CD4-positive, alpha-beta T cell treated with Interleukin-4 for 1 hour (primary cell): ENCODE measurements around the gene AGRN.
"Not testable (repeated sequence)": the region's sequence is repeated elsewhere in the genome, so short reads cannot be mapped to it uniquely, and the experiment has no call there.

Experiments
- DNase-seq, 2 donors: peaks; one replicate each; pipeline ENCODE4 v3.0.0-alpha.2; 2020 to 2022

The AGRN gene

DNA sequence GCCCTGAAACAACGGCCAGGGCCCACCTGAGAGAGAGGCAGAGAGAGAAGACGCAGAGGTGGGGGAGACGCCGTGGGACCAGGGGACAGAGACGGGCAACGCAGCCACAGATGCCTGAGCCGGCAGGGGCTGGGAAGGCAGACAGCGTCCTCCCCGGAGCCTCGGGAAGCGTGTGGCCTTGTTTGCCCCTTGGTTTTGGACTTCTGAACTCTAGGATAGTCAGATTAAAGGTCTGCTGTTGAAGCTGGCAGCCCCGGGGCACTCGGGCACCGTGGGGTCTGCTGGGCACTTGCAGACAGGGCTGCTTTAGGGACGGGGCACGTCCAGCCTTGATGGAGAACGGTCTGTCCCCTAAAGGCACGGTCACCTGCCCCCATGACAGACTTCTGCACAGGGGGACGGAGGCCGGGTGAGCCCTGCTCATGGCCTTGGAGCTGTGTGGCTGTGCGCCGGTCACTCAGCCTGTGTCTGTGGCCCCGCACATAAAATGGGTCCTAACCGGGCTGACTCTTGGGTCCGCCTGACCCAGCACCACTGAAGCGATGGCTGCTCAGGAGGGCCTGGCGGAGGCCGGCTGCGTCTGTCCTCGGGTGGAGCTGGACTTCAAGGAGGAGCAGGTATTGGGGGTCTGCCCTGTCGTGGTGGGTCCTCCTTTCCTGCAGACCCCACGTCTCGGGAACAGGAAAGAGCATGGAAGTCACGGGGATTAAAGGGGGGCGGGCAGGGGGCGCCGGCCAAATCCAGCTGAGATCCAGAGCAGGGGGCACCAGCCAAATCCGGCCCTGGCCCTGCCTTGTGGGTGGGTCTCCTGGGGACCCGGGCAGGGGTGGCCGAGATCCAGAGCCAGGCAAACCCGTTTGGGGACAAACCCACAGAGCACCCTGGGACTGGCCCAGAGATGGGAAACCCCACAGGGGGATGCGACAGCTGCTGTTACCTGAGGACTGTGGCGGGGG lies 63.8 kb downstream of the AGRN start:
- no peak for DNase-seq

DNA sequence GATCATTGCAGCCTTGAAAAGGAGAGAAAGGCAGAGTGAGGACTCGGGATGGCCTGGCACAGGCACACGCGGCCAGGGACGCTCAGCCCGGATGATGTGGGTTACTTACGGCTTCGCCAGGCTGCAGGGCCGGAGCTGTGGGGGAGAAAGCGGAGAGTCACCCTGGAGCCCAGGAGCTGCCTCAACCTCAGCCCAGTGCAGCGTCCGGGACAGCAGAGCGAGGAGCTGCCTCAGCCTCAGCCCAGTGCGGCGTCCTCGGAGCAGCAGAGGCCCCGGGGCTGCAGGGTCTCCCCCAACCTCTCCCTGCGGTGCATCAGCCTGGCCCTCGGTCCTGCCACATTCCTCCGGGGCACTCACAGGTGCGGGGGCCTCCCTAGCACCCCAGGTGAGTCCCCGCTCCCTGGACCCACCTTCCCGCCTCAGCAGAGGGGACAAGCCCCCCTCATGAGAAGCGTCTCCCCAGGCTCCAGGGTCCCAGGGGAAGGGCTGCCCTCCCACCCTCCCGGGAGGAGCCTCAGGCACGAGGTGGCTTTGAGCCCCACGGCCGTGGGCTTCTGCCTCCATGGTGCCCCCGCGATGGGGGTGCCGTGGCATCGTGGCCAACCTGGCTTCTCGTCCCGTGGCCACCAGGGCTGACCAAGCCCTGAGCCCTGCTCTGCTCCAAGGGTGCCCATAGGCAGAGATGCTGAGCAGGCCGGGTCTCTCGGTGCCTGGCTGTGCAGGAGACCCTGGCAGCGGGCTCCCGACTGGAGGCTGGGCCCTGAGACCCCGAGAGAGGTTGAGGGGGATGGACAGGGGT lies 64.7 kb downstream of the AGRN start:
- no peak for DNase-seq

DNA sequence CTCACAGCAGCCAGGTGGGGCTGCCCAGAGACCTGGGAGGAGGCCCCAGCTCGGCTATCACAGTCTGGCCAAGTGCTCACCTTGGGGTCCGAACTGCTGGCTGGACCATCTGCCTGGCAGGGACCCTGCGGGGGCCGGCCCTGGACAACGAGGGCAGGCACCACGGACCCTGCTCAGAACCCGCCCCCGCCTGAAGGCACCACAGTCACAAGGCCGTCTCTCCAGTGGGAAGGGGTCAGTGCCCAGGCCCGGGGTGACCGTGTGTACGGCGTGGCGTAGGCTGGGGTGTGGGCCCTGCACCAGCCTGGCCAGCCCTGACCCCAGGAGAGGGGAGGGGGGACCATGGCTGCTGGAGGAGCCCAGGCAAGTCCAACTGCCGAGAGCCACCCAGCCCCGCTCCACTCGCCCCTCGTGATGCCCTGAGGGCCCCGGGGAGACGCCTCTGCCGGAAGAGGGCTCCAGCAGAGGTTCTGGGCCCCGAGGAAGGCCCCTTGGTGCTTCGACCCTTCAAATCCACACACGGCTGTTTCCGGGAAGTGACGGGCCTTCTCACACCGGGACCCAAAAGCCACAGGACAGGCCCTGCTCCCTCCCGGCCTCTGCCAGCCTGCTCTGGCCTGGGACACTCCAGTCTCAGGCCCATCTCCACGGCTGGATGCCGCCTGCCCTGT lies 65.4 kb downstream of the AGRN start:
- no peak for DNase-seq

DNA sequence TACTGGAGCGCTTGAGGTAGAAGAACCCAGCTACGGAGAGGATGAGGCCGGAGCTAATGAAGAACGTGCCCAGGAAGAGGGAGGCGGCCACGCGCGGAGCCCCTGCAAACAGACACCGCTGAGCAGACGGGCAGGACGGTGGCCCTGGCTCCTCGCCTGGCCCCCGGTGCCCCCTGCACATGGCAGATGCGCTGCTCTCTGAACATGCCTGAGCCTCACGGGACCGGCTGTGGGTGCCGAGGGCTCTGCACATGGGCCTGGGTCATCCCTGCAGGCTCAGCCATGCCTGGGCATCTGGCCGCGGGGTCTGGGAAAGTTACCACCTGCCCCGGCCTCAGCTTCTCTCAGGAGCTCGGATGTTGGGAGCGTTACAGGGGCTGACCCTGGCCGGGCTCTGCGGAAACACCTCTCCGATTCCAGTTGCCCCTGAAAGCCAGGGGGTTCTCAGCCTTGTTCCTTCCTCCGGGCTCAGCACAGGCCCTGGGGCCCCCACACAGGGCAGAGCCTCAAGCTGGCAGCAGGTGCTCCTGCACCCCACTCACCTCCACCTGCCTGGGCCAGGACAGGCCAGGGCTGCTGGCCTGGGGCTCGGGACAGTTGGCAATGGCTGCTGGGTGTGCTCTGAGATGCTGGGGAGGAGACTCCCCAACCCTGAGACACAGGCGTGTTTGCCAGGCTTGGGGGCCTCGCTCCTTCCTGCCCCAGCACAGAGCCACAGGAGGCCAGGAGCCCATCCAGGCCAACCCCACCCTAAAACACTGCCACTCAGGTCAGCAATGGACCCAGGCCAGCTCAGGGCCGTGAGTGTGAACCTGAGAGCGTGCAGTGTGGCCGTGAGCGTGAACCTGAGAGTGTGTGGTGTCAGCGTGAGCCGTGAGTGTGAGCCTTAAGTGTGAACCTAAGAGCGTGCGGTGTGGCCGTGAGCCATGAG lies 66.3 kb downstream of the AGRN start:
- no peak for DNase-seq

DNA sequence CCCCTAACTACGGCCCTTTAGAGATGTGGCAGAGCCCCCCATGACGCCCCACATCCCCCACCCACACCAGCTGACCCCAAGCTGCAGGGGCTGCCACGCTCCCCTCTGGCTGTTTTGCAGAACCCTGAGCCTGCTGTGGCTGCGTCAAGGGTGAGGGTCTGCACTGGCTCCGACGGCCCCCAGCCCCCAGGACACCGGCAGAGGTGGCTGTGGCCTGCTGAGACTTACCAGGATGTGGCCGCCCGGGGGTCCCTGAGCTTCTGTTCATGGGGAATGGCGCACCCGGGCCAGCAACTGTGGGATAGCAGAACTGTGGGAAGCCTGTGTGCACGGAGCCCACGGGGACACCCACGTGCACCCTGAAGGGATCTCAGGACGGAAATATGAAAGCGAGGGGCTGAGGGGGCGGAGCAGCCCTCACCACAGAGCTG lies 67.0 kb downstream of the AGRN start:
- no peak for DNase-seq

DNA sequence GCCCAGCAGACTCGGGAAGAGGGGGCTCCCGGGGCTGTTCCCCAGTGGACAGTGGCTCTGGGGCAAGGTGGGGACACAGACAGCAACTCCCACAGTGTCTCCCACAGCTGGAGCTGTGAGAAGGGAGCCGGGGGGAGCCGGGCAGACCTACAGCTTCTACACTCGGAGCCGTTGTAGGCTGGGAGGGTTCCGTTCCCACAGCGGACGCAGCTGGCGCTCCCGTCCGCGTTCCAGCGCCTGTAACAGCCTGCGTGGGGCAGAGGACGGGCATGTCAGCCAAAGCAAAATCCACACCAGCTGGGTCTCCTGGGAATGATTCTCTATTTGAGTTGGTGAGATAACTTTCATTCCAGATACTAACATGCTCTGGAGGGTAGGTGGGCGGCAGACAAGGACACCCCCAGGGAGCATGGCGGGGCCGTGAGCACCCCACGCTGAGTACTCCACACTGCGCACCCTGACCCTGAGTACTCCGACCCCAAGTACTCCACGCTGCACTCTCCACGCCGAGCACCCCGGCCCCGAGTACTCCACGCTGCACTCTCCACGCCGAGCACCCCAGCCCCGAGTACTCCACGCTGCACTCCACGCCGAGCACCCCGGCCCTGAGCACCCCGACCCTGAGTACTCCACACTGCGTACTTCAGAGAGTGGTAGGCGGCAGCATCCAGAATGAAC lies 67.6 kb downstream of the AGRN start:
- no peak for DNase-seq

DNA sequence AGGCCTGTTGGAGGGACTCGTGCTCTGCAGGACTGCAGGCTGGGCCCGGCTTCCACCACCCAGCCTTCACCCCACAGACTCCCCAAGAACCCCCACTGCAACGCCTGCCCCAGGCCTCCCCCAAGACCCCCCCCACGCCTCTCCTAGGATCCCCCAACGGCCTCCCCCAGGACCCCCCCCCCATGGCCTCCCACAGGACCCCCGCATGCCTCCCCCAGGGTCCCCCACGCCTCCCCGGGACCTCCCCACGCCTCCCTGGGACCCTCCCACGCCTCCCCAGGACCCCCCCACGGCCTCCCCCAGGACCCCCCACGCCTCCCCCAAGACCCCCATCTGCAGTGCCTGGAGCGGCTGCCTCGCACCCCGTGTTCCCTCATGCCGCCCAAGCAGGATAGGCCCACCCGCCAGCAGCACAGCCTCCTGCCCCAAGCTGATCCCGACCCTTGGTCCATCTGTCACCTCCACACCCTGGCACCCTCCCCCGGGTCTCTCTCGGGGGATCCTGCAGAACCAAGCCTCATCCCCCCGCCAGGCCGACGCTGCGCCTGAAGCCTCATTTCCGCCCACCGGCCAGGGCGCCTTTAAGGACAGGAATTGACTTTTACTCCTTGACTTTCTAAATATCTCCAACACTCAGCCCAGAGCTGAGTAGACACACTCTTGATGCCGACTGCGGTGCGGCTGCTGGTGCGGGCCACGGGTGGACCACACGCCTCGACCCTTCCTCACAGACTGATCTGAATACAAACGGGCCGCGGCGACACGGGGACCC lies 68.3 kb downstream of the AGRN start:
- DNase-seq = no peak

DNA sequence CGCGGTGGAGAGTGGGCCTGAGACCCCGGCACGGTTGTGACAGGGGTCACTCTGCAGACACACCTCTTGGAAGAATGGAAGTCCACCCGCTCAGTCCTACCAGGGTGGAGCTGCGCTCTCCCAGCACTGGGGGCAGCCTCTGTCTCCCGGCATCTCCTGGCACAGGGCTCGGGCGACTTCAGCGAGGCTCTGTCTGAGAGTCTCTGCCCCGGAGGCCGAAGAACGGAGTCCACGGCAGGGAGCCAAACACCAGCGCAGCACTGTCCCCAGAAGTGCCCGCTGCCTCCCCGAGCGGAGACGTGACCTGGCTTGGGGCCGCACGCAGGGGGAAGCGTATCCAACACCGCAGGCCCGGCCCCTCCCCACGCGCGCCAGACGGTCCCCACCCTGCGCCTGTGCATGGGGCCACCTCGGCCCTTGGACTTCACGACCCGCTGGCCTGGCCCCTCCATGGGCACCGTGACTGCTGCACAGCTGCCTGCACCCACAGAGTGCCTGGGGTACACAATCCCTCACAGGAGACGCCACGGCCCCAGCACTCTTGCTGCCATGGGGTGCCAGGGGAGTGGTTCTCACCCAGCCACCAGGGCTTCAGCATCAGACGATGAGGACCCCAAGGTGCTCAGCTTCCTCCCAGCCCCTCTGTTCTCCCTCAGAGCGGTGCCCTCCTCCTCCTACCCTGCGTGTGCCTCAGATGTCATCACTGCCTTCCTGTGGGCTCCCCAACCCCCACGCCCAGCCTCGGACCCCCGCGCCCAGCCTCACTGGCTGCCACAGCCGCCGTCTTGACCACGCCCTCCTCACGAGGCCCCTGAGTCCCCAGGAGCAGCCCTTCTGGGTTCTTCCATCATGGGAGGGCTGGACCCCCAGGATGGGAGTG lies 69.1 kb downstream of the AGRN start:
- DNase-seq = no peak

DNA sequence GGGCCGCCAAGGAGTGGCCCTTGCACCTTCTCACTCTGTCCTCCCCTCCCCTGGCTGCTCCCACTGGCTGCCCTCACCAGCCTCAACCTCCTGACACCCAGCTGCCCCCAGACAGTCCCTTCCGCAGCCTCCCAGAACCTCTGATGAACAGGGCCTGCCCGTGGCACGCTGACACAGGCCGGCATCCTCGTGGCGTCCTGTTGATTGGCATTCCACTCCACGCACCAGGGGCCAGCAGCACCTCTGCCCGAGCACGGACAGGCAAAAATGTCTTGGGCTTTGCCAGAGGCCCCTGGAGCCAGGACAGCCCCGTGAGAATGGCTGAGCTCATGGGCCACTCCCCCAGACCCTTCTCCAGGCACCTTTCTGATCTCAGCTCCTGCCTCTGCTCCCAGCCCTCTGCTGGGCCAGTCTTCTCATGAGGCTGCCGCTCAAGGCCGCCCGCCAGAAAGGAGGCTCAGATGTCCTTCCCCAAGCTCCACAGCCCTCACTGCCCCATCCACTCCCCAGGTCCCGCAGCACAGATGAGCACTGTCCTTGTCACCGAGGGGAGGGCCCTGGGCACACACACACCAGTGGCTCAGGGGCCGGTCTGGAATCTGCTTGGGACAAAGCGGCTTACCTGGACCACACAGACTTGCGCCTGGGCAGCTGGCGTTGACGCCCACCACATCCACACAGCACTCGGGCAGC lies 70.0 kb downstream of the AGRN start:
- DNase-seq = no peak

DNA sequence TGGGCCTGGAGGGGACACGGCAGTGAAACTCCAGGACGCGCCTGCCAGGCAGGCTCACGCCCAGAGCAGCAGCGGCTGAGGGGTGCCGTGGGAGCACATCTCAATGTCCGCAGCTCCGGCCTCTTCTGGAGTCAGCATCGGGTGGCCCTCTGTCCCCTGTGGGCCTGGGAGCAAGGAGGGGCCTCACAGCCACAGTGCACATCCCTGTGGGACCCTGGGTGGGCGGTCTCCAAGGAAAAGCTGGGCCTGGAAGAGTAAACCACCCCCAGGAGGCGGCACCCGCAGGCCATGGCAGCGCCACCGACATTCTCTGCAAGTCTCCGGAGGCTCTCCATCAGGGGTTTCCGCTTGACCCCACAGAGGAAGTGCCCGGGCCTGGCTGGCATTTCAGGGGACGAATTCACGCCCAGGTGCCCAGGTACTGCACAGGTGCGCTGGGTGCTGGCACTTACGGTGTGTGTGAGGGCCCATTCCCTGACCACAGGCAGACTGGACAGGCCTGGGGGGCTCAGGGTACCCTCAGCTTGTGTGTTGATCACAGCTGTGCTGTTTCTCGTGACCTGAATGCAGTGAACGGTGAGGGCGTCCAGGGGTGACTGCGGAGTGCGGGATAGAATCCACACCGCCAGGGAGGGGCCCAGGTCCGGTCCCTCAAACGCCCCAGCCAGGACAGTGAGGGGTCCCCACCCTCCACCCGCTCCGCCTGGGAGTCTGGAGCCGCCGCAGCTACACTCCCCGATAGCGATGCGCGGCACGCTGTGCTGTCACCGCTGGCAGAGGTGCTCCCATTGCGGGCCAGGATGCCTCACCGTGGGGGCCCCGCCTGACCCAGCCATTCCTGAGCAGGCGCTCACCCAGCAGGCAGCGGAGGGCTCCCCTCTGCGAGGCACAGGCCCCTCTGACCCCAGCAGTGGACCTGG lies 70.8 kb downstream of the AGRN start:
- DNase-seq = no peak

DNA sequence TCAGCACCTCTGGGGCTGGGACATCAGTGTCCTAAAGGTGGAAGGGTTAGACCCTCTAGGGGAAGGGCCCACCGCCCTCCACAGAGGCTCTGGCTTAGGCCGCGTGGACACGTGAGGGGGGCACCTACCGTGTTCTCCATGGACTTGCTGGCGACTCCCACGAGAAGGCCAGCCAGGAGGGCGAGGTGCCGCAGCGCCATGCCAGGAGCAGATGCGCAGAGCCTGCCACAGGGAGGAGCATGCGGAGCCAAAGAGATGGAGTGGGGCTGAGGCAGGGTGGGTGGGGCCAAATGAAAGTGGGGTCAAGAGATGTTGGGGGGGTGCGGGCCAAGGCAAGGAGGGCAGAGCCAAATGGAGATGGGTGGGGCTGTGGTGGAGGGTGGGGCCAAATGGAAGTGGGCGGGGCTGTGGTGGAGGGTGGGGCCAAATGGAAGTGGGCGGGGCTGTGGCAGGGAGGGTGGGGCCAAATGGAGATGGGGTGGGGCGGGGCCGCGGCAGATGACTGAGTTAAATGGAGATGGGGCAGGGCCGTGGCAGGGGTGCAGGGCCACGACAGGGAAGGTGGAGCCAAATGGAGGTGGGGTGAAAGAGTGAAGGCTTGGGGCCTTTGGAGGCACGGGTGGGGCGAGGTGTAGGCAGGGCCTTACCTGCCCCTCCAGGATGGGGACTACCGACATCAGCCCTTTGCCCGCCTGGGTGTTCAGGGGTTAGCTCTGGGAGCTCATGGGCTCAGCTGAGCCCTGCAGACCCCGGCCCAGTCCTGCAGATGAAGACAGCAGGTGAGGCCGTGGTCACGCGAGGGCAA lies 71.6 kb downstream of the AGRN start:
- DNase-seq = no peak

DNA sequence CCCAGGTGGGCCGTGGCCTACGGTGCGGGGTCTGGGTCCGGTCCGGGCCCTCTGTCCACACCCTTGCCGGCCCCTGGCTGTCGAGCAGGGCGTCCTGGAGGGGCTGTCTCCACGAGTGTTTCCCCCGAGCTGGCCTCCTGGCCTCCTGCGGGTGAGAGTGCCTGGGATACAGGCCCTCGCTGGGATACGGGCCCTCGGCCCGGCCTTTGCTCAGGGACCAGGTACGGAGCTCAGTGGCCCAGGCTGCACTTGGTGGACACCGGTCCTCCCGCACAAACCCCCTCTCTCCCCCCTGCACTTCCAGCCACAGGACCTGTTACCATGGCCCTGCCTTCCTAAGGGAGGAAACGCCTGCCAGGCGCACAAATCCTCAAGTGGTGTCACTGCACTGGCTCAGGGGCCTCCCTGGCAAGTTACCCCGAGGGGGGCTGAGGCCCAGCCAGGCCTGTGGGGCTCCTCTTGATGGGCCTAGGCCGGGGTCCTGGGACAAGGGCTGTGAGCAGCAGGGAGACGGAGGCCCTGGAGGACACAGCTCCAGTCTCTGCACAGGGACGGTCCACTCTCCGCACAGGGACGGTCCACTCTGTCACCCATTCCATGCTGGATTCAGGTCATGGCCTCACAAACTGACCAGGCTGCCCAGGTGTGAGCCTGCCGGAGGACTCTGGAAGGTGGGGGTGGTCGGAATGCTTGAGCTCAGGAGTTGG lies 72.4 kb downstream of the AGRN start:
- no peak for DNase-seq

DNA sequence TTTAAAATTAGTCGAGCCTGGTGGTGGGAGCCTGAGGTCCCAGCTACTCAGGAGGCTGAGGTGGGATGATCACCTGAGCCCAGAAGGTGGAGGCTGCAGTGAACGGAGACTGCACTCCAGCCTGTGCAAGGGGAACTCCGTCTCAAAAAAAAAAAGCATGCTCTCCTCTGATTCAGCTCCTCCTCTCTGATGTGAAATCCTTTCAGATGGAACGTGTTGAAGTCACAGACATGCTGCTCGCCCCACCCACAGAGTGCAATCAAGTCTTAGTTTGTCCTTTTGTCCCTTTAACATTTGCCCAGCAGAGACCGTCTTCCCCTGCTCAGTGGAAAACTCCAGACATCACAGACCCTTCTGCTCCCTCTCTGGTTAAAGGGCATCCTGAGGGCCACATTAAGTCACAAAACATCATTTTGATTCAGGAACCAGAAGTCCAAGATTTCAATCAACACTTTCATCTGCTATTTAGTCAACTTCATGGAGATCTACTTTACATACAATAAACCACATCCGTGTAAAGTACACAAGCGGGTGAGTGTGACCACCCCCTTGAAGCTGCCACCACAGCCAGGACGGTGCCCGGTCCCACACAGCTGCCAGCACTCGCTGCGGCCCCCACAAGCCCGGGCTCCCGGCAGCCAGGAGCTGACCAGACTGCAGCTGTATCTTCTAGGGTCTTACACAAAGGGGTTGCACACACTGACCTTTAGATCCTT lies 73.1 kb downstream of the AGRN start:
- DNase-seq = no peak

DNA sequence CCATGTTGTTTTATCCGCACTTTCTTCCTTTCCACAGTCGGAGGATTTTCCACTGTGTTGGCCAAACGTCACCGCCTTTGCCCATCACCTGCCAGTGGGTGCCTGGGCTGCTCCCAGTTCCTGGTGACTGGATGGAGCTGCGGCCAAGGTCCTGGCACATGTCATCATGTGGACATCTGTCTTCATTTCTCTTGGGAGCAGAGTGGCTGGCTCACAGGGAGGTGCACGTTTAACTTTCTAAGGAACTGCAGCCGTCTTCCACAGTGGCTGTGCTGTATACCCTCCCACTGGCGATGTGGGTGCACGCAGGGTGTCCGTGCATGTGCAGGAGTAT lies 73.7 kb downstream of the AGRN start:
- no peak for DNase-seq

DNA sequence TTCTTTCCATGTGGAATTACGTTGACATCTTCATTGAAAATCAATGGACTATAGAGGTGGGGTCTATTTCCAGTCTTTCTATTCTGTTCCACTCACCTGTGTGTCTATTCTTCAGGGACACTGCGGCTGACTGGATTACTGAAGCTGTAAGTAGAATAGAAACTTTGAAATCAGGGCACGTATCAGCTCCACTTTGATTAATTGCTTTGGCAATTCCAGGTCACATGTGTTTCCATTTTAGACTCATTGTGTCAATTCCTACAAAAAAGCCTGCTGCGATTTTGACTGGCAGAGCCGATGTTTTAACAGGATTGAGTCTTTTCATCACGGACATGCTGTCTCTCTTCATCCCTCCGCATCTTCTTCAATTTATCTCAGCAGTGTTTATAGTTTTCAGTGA lies 75.1 kb downstream of the AGRN start:
- DNase-seq = no peak

DNA sequence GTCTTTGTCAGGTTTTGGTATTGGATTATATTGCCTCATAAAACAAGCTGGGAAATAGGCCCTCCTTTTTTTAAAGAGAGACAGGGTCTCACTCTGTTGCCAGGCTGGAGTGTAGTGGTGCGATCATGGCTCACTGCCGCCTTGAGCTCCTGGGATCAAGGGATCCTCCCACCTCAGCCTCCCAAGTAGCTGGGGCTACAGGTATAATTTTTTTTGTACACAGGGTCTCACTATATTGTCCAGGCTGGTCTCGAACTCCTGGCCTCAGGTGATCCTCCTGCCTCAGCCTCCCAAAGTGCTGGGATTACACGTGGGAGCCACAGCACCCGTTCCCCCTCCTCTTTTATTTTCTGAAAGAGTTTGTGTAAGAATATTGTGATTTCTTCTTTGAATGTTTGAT lies 76.2 kb downstream of the AGRN start:
- not testable (repeated sequence) for DNase-seq
